GM18498 (cell line): ENCODE data around the gene FRRS1.

ENCODE experiments used
- ATAC-seq: cut with Tn5 transposase; IDR thresholded peaks from one replicate; pipeline ENCODE4 v1.9.1; 2021; ENCODE audit warnings: mild to moderate bottlenecking, moderate library complexity; ENCODE audit not compliant: unreplicated experiment

Gene FRRS1

DNA sequence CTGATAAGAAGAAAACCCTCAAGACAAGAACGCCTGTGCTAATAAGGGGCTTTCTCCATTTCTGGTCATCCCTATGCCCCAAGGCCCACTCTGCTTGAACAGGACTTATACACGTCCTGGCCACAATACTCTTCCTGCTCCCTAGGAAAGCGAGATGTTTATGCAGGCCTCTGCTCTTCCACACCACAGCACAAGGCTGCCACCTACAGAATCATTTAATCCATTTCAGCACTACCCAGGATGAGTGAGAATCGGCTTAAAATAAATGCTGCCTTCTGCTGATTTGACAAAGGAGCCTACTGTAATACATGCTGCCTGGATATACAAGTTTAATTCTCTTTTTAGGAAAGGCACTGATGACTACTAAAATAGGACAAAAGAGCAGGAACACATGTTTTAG is 29.4 kb downstream of the FRRS1 start:
- ATAC-seq, result no peak

DNA sequence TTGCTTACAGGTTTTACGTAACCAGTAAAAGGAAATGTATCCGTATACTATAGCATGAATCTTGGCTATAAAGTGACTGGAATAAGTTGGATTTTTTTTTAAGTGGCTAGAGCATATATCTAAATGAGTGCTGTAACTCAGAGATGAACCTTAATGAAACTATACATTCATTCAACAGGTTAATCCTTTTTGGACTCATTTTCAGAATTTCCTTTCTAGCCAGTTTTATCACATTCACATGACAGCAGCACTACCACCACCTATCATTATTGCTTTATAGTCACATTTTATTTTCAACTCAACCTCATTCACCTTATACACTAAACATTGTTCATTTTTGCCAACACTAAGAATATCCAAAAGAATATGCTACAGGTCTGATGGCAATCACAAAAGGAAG is 30.6 kb downstream of the FRRS1 start:
- no peak for ATAC-seq

DNA sequence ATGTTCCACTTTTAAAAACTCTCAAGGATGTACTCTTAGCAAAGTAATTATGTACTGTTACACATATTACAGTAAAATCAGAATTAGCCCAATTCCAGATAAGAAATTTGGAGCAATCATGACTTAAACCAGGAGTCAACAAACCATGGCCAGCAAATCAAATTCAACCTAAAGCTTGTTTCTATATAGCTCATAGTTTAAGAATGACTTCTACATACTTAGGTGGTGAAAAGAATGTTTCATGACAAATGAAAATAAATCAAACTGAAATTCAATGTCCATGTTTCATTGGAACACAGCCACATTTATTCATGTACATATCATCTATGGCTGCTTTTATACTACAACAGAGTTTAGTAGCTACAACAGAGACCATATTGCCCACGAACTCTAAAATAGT is 35.1 kb downstream of the FRRS1 start:
- no peak for ATAC-seq

DNA sequence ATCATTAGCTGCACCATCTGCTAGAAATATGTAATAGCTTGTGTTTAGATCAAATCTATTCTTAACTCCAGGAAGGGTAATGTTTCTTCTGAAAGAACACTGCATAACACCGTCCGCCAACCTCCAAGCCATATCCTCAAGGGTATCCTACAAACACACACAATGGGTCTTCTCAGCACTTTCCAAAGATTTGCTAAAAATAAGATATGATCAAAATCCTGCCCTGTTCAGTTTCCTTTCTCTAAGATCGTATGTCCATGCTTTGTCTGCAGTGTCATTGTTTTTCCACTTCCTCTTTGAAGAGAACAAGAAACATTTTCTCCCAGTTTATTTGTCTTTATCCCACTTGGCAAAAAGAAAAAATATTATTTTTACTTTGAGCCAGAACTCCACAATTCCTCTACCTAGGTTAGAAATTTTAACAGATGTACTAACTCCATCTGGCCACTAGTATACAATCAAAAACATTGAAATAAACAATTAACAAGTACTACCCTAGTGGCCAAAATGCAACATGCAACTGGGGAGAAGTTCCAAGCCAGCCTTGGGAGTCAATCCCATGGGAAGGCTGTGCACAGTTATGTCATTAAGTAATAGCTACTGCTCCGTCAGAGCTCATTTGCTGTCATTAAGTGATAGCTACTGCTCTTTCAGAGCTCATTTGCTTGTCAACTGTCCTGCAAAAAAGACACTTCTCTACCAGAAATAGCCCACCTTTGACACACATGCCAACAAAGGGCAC is 37.8 kb downstream of the FRRS1 start:
- ATAC-seq, result peak; percentile 57

DNA sequence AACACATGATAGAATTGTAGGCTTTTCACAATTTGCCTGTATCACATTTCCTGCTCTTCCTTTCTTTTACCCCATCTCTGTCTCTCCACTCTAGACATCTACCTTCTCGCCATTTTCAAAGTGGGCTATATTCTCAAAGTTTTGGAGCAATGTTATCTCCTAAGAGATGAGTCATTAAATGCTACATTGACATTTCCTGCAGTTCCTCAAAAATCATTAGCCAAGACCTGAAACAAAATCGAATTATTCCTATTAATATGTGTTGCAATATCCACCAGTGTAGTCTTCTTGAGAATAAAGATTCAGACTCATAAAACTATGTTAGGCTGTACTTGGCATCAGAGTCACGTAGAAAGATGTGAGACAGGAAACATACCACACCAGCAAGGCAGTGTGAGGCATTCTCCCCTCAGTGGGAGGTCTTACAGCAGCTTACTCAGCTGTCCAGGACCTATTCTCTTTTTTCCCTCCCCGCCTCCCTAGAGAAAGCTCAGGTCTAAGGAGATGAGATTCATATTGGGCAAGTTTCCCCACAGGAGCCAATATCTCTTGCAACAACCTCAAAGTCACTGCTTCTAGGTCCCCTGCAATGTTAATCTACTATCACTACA is 38.8 kb downstream of the FRRS1 start:
- ATAC-seq, result no peak

DNA sequence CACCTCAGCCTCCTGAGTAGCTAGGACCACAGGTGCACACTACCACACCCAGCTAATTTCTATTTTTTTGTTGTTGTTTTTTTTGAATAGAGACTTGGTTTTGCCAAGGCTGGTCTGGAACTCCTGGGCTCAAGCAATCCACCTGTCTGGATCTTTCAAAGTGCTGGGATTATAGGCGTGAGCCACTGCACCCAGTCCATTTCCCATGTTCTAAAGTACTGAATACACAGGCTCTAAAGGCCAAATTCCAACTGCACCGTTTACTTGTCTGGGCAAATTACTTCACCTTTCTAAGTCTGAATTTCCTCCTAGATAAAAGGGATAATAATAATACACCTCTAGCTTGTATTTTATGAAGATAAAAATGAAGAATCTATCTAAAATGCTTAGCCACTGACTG is 39.6 kb downstream of the FRRS1 start:
- no peak for ATAC-seq

DNA sequence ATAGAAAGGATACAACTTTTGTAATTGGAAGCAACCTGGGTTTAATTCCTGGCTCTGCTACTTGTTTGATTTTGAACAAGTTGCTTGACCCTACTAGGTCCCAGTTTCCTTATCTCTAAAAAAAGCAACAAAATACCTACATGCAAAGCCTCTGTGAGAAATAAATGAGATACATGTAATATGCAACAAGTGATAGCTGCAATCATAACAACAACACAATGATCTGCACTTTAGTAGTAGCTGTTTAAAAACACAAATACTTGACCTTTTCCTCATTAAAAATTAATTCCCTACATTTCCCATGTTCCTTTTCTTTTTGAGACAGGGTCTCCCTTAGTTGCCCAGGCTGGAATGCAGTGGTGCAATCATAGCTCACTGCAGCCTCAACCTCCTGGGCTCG is 40.0 kb downstream of the FRRS1 start:
- no peak for ATAC-seq

DNA sequence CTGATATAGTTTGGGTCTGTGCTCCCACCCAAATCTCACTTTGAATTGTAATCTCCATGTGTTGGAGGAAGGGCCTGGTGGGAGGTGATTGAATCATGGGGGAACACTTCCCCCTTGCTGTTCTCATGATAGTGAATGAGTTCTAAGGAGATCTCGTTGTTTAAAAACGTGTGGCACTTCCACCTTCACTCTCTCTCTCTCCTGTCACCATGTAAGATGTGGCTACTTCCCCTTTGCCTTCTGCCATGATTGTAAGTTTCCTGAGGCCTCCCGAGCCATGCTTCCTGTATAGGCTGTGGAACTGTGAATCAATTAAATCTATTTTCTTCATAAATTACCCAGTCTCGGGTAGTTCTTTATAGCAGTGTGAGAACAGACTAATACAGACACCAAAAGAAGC is 40.4 kb downstream of the FRRS1 start:
- no peak for ATAC-seq

DNA sequence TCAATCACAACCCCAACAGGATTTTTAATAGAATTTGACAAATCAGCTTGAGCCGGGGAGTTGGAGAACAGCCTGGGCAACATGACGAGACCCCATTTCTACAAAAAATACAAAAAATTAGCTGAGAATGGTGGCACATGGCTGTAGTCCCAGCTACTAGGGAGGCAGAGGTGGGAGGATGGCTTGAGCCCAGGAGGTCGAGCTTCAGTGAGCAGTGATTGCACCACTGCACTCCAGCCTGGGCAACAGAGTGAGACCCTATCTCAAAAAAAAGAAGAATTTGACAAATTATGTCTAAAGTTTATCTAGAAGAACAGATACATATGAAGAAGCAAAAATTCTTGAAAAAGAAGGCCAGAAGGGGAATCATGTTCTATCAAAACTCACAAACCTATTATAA is 43.2 kb downstream of the FRRS1 start:
- no peak for ATAC-seq

DNA sequence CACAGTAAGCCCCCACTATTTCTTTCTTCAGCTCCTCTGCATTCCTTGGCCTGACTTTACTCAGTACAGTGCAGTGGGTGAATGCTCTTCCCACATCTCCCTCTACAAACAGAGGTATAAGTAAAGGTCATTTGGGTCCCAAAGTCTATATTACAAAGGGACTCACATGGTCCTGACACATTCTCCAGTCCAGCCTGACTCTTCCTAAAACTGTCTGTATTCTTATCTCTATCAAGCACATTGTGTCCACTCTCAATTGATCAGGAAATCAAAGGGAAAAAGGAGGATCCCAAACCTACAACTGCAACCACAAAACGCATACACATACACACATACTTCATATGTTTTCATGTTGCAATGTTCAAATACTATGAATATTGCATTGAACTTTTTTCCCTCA is 49.4 kb downstream of the FRRS1 start:
- ATAC-seq, result no peak

DNA sequence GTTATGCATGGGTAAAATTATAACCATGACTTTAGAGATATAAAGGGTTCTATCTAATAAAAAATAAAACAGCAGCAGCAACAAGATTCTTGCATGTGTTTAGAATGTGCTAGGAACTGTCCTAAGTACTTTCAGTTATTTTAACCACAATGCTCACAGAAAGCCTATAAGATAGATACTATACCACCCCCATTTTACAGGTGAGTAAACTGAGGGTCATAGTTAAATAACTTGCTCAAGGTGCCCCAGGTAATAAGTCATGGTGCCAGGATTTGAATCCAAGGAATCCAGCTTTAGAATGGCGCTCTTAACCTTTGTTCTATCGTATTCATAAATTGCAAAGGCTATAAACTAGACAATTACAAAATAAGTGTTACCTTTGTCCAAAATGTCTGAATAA is 53.4 kb downstream of the FRRS1 start:
- no peak for ATAC-seq

DNA sequence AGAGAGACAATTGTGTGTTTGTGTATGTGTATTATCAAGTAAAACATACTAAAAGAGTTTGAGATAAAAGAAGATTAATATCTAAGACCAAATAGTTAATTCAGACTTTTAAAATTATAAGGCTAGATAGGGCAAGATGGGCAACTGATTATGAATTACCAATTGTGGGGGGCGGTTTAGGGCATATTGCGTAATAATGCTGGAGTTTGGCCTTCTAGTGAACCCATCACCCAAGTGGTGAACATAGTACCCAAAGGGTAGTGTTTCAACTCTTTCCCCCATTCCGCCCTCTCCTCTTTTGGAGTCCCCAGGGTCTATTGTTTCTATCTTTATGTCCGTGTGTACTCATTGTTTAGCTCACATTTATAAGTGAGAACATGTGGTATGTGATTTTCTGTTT is 55.4 kb downstream of the FRRS1 start:
- ATAC-seq, result no peak

DNA sequence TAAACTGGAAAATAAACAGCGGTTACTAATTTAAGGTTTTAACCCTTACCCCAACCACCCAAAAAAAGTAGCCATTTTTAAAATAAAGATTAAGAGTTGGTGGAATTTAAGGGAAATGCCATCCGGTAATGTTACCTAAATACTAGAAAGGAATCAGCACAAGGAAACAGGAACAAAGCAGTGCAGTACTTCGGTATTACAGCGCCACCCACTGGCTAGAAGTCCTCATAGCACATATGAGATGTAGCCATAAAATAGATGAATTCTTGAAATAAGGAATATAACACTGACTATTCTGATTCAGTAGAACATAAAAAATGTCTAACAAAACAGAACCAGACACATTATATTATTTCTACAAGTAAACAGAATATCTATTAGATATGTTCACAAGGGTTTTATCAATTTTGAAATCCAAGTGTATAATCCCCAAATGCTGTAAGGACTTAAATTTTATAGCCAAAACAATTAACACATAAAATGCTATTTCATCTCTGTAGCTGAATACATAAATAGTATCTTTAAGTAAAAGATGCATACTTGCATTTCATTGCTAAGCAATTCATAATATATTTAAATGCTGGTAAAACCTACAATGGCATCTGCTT is 58.8 kb downstream of the FRRS1 start:
- ATAC-seq, result peak; percentile 77

DNA sequence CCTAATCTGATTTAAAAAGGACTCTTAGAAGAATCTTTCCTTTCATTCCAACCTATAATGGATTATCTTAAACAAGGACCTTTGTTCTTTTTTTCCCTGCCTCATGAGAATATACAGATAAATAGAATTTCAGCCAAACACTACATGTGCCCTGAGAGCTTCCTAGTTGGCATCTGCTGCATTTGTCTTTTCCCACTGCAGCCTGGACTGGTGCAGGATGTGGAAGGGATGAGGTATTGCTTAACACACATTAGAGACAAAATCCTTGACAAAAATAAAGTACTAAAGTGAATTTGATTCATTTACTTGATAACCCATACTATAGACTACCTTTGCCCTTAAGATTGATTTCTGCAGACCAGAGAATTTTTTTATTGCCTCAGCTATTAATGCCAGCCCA is 61.0 kb downstream of the FRRS1 start:
- no peak for ATAC-seq

DNA sequence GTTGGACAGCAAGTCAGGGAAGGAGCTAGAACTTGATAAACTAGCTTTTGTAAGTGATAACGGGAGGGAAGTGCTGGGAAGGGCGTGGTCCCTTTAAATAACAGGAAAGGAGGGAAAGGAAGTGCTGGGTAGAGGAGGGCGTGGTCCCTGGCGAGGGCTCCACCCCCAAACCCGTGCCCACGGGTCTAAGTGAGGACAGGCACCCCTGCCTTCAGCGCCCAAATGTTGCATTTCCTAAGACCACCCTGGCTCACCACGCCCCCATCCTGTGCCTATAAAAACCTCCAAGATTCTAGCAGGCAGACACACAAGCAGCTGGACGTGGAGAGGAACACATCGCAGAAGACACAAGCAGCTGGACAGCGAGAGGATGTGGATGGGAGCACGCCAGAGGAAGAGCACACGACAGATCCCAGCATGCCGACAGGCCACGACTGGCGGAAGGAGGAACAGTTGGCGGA is 62.0 kb downstream of the FRRS1 start:
- ATAC-seq, result no peak

DNA sequence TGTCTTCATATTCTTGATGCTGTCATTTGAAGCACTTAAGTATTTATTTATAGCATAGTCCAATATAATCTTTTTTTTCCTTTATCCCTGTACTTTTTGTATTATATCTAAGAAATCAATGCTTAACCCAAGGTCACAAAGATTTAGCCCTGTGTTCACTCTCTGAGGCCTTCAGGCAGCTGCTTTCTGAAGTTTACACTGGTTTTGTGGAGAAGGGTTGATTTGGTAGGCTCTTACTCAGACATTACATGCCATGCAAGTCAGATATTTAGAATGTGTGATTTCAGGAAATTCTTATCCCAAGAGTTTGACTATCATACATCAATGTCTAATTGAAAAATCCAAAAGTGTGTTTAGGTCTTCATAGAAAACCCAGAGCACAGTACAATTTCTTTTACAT is 64.2 kb downstream of the FRRS1 start:
- ATAC-seq, result no peak

DNA sequence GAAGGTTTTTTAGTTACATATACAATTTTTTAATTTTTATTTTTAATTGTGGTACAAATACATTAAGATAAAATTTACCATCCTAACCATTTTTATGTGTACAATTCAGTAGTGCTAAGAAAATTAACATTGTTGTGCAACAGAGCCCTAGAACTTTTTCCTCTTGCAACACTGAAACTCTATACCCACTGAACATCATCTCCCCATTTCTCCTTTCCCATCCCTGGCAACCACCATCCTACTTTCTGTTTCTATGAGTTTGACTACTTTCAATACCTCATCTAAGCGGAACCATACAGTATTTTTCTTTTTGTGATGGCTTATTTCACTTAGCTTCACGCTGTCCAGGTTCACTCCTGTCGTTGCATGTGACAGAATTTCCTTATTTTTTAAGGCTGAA is 66.4 kb downstream of the FRRS1 start:
- ATAC-seq, result no peak

DNA sequence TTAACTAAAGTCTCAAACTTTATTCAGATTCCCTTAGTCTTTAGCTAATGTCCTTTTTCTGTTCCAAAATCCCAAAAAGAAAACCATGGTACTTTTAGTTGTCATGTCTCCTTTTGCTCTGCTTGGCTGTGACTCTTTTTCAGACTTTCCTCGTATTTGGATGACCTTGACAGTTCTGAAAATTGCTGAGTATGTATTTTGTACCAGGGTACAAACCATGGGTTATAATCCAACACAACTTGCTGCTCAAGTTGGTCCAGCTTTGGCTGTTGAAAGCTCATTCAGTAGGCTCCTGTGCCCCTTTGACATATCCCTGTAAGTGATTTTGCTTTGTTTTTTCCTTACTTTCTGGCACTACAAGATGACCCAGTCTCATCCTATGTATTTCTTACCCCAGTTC is 68.9 kb downstream of the FRRS1 start:
- no peak for ATAC-seq

DNA sequence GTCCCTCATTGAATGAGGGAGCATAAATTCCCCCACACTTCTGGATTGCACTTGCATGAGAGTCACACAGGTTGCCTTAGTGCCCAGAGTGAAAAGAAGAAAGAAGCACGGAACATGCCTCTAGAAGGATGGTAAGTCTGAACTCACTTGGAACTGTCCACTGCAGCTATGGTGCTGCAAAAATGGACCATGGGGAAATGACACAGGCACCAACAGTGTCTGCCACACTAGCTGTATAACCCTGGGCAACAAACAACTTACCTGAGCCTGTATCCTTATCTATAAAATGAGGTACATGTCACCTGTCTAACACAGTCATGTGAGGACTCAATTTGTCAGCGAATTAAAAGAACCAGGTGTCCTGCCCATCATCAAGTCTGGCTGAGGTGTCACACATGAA is 69.8 kb downstream of the FRRS1 start:
- ATAC-seq, result no peak

DNA sequence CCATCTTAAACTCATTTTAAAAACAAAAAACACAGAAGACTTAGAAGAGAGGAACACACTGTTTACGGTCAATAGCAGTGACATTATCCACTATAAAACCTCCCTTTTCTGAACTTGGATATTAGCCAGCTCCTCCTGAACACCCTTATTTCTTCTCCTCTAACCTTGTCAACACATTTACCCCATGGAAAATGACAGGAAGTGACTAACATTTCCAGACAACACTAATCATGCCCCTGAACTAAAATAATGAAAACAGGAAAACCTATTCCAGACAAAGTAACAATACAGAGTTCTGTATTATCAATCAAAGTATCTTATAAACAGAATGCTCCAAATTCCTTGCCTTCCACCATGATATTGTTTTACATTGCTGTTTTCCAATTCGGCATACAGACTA is 75.3 kb downstream of the FRRS1 start:
- ATAC-seq, result no peak

DNA sequence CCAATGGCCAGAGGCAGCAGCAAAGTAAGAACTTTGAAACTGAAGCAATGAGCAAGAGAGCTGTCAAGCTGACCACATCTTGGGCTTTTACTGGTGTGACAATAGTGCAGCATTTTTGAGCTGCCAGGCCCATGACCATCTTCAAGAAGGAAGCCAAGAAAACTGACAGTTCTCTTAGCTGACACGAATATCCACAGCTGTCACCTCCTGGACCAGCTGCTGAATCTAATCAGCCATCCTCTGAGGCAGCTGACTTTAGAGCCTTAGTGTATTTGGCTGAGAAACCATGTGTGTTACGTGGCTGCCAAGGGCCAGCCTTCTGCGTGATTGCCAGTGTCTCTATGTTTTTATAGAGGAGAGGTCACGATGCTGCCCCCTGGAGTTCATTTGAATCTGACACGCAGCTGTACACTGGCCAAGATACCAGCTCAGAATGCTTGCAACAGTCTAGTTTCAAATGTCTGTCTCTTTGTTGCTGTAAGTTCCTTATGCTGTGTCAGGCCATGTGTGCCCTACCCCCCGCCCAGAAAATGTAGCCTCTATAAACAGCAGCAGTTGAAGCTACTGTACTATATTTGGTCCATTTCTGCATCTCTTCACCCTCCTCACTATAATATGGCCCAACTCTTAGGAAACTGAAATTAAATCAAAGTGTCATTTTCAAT is 80.8 kb downstream of the FRRS1 start:
- ATAC-seq, result peak; percentile 89

DNA sequence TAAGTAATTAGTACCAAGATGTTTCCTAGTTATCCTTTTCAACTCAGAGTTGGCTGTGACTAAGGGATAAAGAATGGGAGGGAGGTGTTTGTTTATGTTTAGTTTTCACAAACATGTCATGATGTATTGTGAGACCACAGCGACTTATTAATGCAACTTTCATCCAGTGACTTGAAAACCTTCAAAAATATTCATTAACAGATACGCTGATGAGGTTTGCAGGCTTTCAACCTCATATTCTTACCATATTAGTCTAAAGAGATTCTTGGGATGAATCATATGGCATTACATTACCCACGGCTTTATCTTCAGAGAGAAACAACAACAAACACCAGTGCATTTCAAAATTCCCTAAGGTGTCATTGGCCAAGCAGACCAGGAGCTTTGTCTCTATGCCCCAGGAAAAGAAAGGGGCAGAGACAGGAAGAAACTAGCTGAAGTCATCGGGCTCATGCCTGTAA is 84.1 kb downstream of the FRRS1 start:
- no peak for ATAC-seq
